Panc1 (cell line): Measurements from ENCODE around the gene TTLL11. TPM values are rescaled to one million over a fixed set of nuclear protein-coding genes. Genes with fewer than 3 reads are reported as not detected.

ENCODE experiments used
- ATAC-seq: fragments of 200-7000 bp; cut with Tn5 transposase; 2 replicates; pipeline ENCODE4 v1.9.1; 2020; ENCODE audit warnings: mild to moderate bottlenecking, moderate library complexity
- BruUV-seq: library from RNA; stranded (reverse); fragments of 400-500 nt; replicated peaks from 2 replicates; lab custom pipeline; 2021; lab: Mats Ljungman, UMichigan
- CTCF ChIA-PET: fragments of 300-600 bp; sonication (Branson Sonifier 250); formaldehyde crosslinking; loops from one replicate; lab custom pipeline; 2022; ENCODE audit warnings: antibody characterized with exemption; lab: Charles Lee
- POLR2A ChIA-PET: fragments of 300-600 bp; sonication (Branson Sonifier 250); formaldehyde crosslinking; loops from one replicate; lab custom pipeline; 2022; ENCODE audit warnings: antibody characterized with exemption; lab: Charles Lee
- DNase-seq: peaks from one replicate; pipeline ENCODE4 v3.0.0-alpha.2; 2010; ENCODE audit warnings: low read depth, low spot score
- H3K27ac ChIP-seq: 2 replicates; pipeline ENCODE4 v1.5.1; 2011; ENCODE audit warnings: mild to moderate bottlenecking, low read length, inconsistent platforms
- H3K27me3 ChIP-seq: fragments of 200-500 bp; sonication (Bioruptor generic); 2 replicates; pipeline ENCODE4 v1.6.0; 2014; ENCODE audit warnings: low read length, inconsistent platforms; ENCODE audit not compliant: control insufficient read depth, insufficient read depth
- H3K36me3 ChIP-seq: fragments of 200-500 bp; sonication (Bioruptor generic); 2 replicates; pipeline ENCODE4 v1.5.1; 2014; ENCODE audit warnings: inconsistent platforms, mild to moderate bottlenecking, low read length, moderate library complexity; ENCODE audit not compliant: control insufficient read depth, insufficient read depth
- H3K4me1 ChIP-seq: 2 replicates; pipeline ENCODE4 v1.5.1; 2011; ENCODE audit warnings: inconsistent platforms, mild to moderate bottlenecking, low read length, moderate library complexity; ENCODE audit not compliant: control insufficient read depth, insufficient read depth
- H3K4me3 ChIP-seq, 2 experiments: 2 replicates each; pipeline ENCODE4 v1.5.1; 2011 to 2012; ENCODE audit warnings: low read depth in 2 of 2, low read length in 2 of 2, mild to moderate bottlenecking in 2 of 2, inconsistent platforms in 1 of 2, moderate library complexity in 1 of 2
- H3K9me3 ChIP-seq: fragments of 200-500 bp; sonication (Bioruptor generic); 2 replicates; pipeline ENCODE4 v1.5.1; 2014; ENCODE audit warnings: low read depth, mild to moderate bottlenecking, inconsistent platforms, low read length, moderate library complexity; ENCODE audit not compliant: control insufficient read depth, insufficient read depth
- CTCF ChIP-seq: fragments of 450-650 bp; IDR thresholded peaks from 2 replicates; pipeline ENCODE4 v1.5.1; 2017; ENCODE audit warnings: mild to moderate bottlenecking
- POLR2AphosphoS5 ChIP-seq: IDR thresholded peaks from 2 replicates; pipeline ENCODE4 v1.6.1; 2012; ENCODE audit warnings: mild to moderate bottlenecking, low read depth, low read length, moderate library complexity
- REST ChIP-seq, 2 experiments: IDR thresholded peaks; 2 replicates each; pipeline ENCODE4 v1.6.1; 2011 to 2012; ENCODE audit warnings: low read depth in 2 of 2, control low read depth in 1 of 2, low read length in 1 of 2, mild to moderate bottlenecking in 1 of 2, moderate library complexity in 1 of 2; ENCODE audit not compliant: insufficient read depth in 1 of 2
- SIN3A ChIP-seq: IDR thresholded peaks from 2 replicates; pipeline ENCODE4 v1.6.1; 2012; ENCODE audit warnings: low read depth, mild to moderate bottlenecking, low read length, moderate library complexity, borderline replicate concordance; ENCODE audit not compliant: insufficient read depth
- TCF7L2 ChIP-seq: IDR thresholded peaks from 2 replicates; pipeline ENCODE4 v1.6.1; 2011; ENCODE audit warnings: mild to moderate bottlenecking, low read depth, low read length, inconsistent platforms
- in situ Hi-C: cut with HindIII; loops from 2 replicates; pipeline ENCODE4 v1.10.0; 2016; ENCODE audit warnings: low sequenced_read_pairs, low pct_unique_long_range_greater_than_20kb
- intact Hi-C: fragments of 100-400 bp; cut with micrococcal nuclease; formaldehyde crosslinking; loops from one replicate; pipeline ENCODE4 v1.10.0; 2022; ENCODE audit not compliant: unreplicated experiment
- total RNA-seq: library from RNA; stranded (reverse); gene quantifications from one replicate; pipeline ENCODE4 v1.2.1, GENCODE V29; 2021; ENCODE audit not compliant: unreplicated experiment

Gene TTLL11
- total RNA-seq, 1 experiment from 2014 or later, result 1.1 TPM

- Histone ChIP-seq H3K36me3 (no peaks in the 10 kb centered on the region), H3K4me3 (no peak overlapping the region), H3K4me1 (no peaks in the 10 kb centered on the region), H3K27me3 (no peaks in the 10 kb centered on the region), H3K9me3 (no peaks in the 10 kb centered on the region), H3K27ac (no peak overlapping the region)
- TF ChIP-seq POLR2AphosphoS5, result no peak
- TF ChIP-seq TCF7L2, result no peak
- TF ChIP-seq CTCF, result no peak
- TF ChIP-seq REST (IDR thresholded peaks at IDR 0.05; ENCODE audit: insufficient read depth in 1 of 2, low read depth in 2 of 2, low read length in 1 of 2), result no peak
- TF ChIP-seq SIN3A, result no peak
- POLR2A ChIA-PET, result no interaction called here
- DNase-seq, result no peak
- CTCF ChIA-PET, result no interaction called here
- intact Hi-C loops, result no loop called here
- in situ Hi-C loops, result no loop called here
- BruUV-seq, result no TSS peak
- no peak for ATAC-seq
These were observed 39.4 kb upstream of the TTLL11 start for GRCh38 chr9:122132539-122132938.

GRCh38 chr9:122131401-122132001, 38.4 kb upstream of the TTLL11 start:
- no peak for DNase-seq
- intact Hi-C loops, result no loop called here
- H3K4me3 ChIP-seq, result no peak overlapping the region
- no peak for TF ChIP-seq REST (IDR thresholded peaks at IDR 0.05; ENCODE audit: insufficient read depth in 1 of 2, low read depth in 2 of 2, low read length in 1 of 2)
- TF ChIP-seq SIN3A, result no peak
- TF ChIP-seq CTCF, result no peak
- H3K36me3 ChIP-seq, result no peaks in the 10 kb centered on the region
- no peak overlapping the region for H3K27ac ChIP-seq
- no TSS peak for BruUV-seq
- no peak for ATAC-seq
- no peaks in the 10 kb centered on the region; the same call in 1 of the 2 replicates for H3K4me1 ChIP-seq
- CTCF ChIA-PET, result no interaction called here
- H3K27me3 ChIP-seq, result no peaks in the 10 kb centered on the region
- in situ Hi-C loops, result no loop called here
- POLR2A ChIA-PET, result no interaction called here
- no peaks in the 10 kb centered on the region for H3K9me3 ChIP-seq
